Esophagus mucosa (tissue), 1 donor: ENCODE data around the gene TOGARAM2. TPM values are rescaled to one million over a fixed set of nuclear protein-coding genes. Genes with fewer than 3 reads are reported as not detected.

ENCODE experiments used
- ATAC-seq: fragments of 200-7000 bp; cut with Tn5 transposase; one replicate; pipeline ENCODE4 v1.9.1; 2020
- total RNA-seq: library from RNA; stranded (reverse); gene quantifications from one replicate; pipeline ENCODE4 v1.2.4, GENCODE V29; 2023
- donor health status: DM: yes; HTN: yes; CAD: no.

TOGARAM2 gene
- total RNA-seq: 0.16 TPM

- peak; percentile 24 for ATAC-seq
Measured at GRCh38 chr2:28981016-28981441, at the start of gene TOGARAM2. Gene TOGARAM2, plus strand, starts transcription at chr2:28981298. Its CDS starts 13,537 bp downstream, at chr2:28994835.

DNA sequence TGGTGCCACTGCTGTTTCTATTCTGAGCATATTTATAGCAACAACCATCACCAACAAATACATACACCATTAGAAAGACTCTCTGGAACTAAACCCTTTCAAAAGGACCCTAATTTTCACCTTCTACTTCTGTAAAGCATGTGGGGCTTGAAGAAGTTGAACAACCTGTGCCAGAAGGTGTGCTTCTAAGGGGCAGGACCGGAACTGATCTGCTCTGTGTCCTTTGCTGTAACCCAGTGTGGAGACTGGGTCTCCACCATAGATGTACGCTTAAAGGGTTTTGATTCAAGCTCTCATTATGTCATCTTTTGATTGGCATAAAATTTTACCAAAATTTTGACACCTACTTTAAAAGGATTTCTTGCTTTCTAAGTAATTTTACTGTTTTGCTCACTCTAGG lies 46.3 kb upstream of the TOGARAM2 start:
- ATAC-seq: no peak

GRCh38 chr2:28941008-28941407 lies 40.1 kb upstream of the TOGARAM2 start:
- no peak for ATAC-seq

DNA sequence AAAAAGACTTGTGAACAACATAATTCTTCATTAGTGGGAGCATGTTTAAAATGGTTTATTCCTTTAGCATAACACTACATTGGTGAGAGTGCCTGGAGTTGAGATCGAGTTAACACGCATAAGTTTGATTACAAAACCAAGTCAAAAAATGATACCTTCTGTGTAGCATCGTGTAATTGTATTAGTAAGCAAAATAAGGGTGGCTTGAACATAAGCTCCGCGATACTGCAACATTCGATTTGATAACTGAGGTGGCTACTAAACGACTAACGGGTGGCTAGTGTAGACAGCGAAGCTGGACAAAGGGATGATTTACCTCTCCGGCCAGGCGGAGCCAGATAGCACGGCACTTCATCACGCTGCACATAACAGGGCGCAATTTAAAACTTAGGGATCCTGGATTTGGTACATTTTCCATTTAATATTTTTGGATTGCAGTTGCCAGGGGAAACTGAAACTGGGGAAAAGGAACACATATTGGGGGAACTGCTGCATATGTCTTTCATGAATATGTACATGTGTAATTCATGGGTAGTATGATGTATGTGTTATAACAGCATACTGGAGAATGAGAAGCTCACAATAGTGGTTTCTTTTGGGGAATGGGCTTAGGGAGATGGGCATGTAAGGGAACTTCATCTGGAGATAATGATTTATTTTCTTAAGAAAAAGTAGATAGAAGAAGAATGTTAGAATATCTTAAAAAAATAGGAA lies 36.4 kb upstream of the TOGARAM2 start:
- ATAC-seq: no peak

DNA sequence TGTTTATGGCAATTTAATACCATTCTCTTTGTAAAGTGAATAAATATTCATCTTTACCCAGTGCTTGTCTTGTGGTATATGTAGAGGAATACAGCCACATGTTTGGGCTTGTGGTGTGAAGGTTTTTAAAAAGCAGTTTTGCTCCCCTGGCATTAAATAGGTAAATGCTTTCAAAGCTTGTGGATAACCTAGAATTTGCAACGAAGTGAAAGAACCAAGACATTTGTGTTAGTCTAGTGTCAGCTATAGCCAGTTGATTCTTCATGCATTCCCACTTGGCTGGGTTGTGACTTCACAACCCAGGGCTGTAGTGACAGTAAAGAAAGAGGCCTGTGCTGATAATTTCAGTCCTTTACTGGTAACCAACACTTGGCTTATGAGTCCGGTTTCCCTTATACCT lies 32.9 kb upstream of the TOGARAM2 start:
- ATAC-seq: no peak

DNA sequence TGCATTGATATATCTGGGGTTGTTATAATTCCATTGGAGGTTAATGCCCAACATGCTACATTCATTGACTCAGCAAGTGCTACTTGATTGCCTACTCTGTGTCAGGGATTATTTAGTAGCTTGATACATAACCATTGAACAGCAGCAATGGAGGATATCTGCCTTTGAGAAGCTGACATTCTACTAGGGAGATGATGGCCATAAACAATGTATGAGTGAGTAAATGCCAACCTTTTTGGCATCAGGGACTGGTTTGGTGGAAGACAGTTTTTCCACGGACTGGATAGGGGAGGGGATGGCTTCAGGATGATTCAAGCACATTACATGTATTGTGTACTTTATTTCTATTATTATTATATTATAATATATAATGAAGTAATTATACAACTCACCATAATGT lies 31.9 kb upstream of the TOGARAM2 start:
- ATAC-seq: no peak

DNA sequence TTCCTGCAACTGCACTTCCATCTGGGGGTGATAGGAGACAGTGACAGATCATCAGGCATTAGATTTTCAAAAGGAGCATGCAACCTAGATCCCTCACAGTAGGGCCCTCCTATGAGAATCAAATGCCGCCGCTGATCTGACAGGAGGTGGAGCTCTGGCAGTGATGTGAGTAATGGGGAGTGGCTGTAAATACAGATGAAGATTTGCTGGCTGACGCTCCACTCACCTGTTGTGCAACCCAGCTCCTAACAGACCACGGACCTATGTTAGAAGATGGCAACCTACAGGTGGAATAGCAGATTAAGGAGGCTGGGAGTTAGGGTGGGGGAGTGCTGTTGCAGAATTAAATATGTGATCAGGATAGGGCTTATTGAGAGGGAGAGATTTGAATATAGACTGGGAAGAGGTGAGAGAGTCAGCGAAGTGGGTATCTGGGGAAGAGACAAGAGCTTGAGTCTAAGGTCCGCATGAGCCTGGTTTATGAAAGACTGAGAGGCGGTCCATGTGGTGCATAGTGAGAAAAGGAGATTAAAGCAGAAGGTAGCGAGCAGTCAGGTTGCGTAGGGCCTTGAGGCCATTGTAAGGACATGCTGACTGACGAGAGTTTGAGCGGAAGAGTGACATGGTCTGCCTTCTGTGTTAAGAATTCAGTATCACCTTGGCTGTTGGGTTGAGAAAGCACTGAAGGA lies 31.3 kb upstream of the TOGARAM2 start:
- ATAC-seq: peak; percentile 56

DNA sequence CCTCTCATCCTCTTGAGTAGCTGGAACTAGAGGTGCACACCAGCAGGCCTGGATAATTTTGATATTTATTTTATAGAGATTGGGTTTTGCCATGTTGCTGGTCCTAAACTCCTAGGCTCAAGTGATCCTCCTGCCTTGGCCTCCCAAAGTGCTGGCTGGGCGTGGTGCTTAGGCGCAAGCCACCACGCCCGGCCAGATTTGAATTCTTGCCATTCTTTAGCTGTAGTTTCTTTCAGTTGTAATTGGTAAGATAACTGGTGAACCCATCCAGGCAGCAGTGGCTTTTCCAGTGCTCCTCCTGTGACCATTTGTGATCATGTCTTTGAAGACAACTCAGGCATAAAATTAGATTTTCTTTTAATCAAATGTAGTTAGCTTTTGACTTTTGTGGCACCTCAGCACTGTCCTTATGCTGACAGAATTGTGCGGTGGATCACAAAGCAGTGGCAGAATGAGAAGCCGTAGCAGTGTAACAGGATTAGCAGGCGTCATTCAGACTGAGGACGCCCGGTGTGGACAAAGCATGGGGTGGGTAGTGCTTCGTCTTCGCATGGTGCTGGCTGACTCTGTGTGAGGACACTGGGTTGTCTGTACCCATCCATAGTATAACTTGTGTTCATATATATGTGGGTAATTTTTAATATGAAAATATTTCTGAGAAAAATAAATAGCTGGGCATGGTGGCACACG lies 30.0 kb upstream of the TOGARAM2 start:
- peak; percentile 18 for ATAC-seq

DNA sequence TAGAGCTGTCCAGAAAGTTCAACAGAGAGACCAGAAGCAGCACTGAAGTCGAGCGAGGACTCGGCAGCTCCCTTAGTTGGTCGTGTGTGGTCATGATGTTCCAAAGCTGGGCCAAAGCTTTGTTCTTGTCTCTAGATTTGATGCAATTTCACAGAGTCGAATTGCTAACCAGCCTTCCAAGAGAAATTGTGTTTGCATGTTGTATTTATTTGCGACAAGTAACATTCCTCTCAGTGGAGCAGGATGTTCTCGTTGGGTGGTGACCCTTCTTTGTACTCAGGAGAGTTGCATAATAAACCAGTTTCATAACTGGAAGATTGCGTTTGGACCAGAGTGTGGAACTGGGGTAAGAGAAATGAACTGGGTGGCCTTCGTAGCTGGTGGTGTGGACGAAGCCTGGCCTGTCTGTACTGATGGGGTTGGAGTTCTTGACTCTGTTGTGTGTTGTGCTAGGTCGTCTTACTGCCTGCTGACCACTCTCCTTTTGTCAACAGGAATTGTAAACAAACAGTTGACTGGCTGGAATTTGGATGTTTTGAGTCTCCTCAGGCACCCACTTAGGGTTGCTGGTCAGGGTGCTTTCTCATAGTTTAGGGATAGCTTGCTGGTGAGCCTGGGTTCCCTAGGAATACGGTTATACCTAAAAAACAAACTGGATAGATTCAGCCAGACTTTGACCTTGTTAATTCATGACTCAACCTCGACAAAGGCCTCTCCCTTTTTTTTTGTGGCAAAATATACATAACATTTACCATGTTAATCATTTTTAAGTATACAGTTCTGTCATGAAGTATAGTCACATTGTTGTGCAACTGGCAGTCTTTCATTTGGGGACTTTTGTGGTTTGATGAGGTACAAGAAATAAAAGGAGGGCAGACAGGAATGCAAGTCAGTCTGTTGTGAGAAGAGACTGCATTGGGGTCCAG lies 28.9 kb upstream of the TOGARAM2 start:
- ATAC-seq: peak; percentile 71

- ATAC-seq: peak; percentile 18
Measured at GRCh38 chr2:28952836-28953211, 28.3 kb upstream of the TOGARAM2 start.

GRCh38 chr2:28955467-28955866 lies 25.6 kb upstream of the TOGARAM2 start:
- ATAC-seq: no peak

DNA sequence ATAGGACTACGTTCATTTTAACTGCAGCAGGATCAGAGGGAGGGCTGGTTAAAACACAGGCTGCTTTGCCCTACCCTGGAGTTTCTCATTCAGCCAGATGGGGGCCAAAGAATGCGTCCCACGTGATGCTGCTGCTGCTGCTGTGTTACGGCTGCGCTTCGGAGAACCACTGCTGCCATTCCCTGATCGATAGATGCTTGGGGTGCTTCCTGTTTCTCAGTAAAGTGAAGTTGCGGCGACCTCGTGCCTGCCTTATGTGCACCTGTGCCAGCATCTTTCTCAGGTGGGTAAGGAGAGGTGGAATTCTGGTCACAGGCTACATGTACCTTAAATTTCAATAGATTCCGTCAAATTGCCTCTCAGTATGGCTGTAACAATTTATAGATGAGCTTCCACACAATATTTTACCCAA lies 24.7 kb upstream of the TOGARAM2 start:
- ATAC-seq: no peak

- no peak for ATAC-seq
Measured at GRCh38 chr2:28956890-28957289, 24.2 kb upstream of the TOGARAM2 start.

DNA sequence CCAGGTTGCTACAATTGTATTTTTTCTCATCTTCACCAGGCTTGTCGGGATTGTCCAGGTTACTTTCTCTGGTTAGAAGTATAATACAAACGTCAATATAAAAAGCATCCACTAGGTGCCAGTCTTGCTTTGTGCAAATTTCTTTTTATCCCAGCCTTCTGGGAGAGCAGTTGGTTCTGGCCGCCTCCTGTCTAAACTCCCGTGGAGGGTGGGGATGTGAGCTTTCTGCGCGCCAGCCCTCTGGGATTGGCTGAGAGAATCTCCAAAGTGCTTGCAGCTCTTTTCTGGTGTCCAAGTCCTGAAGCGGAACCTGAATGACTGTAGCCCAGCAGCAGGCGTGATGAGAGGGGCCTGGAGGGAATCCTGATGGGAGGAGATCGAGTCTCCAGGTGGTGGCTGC lies 22.4 kb upstream of the TOGARAM2 start:
- peak; percentile 84 for ATAC-seq

DNA sequence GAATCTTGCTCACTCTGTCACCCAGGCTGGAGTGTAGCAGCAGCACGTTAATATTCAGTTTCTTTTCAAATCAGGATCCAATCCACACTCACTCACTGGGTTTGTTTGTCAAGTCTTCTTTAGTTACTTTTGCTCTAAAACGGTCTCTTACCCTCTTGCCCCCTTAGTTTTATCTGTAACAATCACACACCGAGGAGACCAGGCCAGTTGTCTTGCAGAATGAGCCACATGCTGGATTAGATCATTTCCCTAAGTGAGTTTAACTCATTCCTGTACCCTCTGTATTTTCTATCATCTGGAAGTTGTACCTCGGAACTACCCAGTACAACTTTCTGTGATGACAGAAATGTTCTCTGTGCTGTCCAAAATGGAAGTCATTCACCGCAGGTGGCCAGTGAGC lies 20.7 kb upstream of the TOGARAM2 start:
- no peak for ATAC-seq

GRCh38 chr2:28962505-28962904 lies 18.6 kb upstream of the TOGARAM2 start:
- no peak for ATAC-seq

GRCh38 chr2:28970464-28971160 lies 10.5 kb upstream of the TOGARAM2 start:
- no peak for ATAC-seq

- ATAC-seq: peak; percentile 25
Measured at GRCh38 chr2:28972778-28973335, 8.2 kb upstream of the TOGARAM2 start.

DNA sequence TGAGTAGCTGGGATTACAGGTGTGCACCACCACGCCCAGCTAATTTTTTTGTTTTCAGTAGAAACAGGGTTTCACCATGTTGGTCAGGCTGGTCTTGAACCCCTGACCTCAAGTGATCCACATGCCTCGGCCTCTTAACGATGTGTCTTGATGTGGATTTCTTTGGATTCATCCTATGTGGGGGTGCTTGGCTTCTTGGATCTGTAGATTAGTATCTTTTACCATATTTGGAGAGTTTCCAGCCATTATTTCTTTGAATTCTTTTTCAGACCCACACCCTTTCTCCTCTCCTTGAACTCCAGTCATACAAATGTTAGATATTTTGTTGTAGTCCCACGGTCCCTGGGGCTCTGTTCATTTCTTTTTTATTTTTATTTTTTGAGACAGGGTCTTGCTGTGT lies 6.8 kb upstream of the TOGARAM2 start:
- ATAC-seq: no peak

DNA sequence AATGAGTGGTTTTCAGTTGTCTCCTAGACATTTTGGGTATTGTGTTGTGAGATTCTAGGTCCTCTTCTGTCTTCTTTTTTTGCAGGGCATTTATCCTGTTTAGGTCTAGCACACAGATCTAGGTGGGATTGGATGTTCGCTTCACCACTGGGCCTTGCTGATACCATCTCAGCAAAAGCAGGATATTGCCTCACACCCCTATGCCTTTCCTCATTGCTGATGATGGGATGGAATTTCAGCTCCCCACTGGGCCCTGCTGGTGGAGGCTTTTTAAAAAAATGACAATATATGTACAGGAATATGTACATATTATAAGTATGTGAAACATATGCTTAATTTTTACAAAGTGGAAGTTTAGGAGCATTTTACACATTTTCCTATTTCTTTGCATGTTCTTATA lies 5.4 kb upstream of the TOGARAM2 start:
- ATAC-seq: no peak

DNA sequence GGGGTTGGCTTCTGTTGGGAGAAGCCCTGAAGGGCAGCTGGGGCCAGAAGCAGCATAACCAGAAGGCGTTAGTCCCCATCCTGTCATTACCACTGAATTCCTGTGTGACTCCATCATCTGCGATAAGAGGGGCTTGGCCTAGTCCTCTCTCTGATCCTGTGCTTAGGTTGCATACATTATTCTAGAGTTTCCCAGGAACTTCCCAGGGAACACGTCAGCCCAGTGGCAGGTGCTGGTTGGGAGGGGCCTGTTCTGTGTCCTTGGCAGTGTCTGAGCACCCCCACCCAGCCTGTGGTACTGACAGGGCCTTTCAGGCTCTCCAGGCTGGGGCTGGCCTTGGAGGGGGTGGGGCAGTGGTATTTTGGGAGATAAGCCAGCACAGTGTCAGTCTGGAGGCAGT lies 4.5 kb upstream of the TOGARAM2 start:
- no peak for ATAC-seq
